HG03097 (cell line): ENCODE data around the gene ABCG1.

Experiments
- ATAC-seq: cut with Tn5 transposase; IDR thresholded peaks from one replicate; pipeline ENCODE4 v1.9.1; 2021; ENCODE audit not compliant: unreplicated experiment, low FRiP score

Gene ABCG1

GRCh38 chr21:42250422-42251403 lies 31.8 kb downstream of the ABCG1 start:
- no peak for ATAC-seq

GRCh38 chr21:42251654-42252324 lies 32.8 kb downstream of the ABCG1 start:
- no peak for ATAC-seq

GRCh38 chr21:42252325-42252654 lies 33.4 kb downstream of the ABCG1 start:
- no peak for ATAC-seq

- no peak for ATAC-seq
Observed at GRCh38 chr21:42252778-42253340, 33.9 kb downstream of the ABCG1 start.

- no peak for ATAC-seq
Observed at GRCh38 chr21:42253466-42253865, 34.5 kb downstream of the ABCG1 start.

- no peak for ATAC-seq
Observed at GRCh38 chr21:42254083-42254482, 35.1 kb downstream of the ABCG1 start.

- ATAC-seq = no peak
Observed at GRCh38 chr21:42254651-42255601, 36.0 kb downstream of the ABCG1 start.

GRCh38 chr21:42255825-42256224 lies 36.9 kb downstream of the ABCG1 start:
- no peak for ATAC-seq

GRCh38 chr21:42256316-42256715 lies 37.4 kb downstream of the ABCG1 start:
- ATAC-seq = no peak

GRCh38 chr21:42257091-42257765 lies 38.3 kb downstream of the ABCG1 start:
- no peak for ATAC-seq

GRCh38 chr21:42258150-42258884 lies 39.4 kb downstream of the ABCG1 start:
- ATAC-seq = no peak

GRCh38 chr21:42258885-42259407 lies 40.0 kb downstream of the ABCG1 start:
- ATAC-seq = no peak

- ATAC-seq = no peak
Observed at GRCh38 chr21:42260121-42260520, 41.2 kb downstream of the ABCG1 start.

- ATAC-seq = no peak
Observed at GRCh38 chr21:42261829-42262200, 42.9 kb downstream of the ABCG1 start.

- no peak for ATAC-seq
Observed at GRCh38 chr21:42262831-42263231, 43.9 kb downstream of the ABCG1 start.

GRCh38 chr21:42263591-42264131 lies 44.7 kb downstream of the ABCG1 start:
- no peak for ATAC-seq

- no peak for ATAC-seq
Observed at GRCh38 chr21:42264245-42265195, 45.6 kb downstream of the ABCG1 start.
